ENCODE results near the gene CORO6.

DNA sequence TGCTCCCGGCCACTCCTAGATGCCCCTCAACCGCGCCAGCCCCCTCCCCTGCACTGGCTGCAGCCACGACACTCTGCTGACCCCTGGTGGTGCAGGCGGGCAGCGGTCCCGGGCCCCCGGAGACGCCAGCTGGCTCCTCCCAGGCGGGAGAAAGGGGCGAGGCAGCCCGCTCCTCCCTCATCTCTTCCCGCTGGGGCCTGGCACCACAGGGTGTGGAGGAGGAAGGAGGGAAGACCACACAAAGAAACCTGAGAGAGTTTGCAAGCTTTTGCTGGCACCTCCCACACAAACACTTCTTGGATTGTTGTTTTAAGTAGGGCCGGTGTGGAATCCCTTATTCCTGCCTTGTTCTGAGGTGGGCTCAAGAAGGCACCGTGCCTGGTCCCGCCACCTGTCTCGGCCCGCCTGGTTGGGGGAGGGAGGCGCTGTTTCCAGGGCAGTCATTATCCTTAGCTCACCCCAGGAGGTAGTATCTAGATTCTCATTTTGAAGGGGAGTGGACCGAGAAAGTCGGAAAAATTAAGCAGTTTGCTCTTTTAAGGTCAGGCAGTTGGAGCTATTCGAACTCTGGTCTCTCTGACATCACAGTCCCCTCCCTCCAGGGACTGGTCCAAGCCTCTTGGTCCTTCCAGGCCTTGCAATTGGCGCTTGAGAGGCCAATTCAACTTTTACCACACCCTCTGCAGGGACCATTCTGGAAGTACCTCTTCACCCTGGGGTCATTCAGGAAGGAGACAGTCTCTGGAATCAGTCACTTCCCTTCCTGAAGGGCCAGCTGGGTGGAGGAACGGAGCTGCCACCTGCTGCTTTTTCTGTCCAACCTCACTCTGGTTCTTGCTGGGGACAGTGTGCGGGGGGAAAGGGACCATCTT, 30.7 kb downstream of the CORO6 start:
- TF ChIP-seq CTCF (IDR thresholded peaks at IDR 0.05), result peak; percentile 99
- no peak; the same call in 1 of the 2 replicates for TF ChIP-seq POLR2AphosphoS5 (IDR thresholded peaks at IDR 0.05; ENCODE audit: low read depth, low read length)
- peak in 1 of 2 experiments; percentile 73; a peak in 1 of 4 replicates for TF ChIP-seq REST (IDR thresholded peaks at IDR 0.05; ENCODE audit: insufficient read depth in 1 of 2, low read depth in 2 of 2, low read length in 1 of 2)
- 0 out of 2 replicates have a peak, but pooled peaks have one; percentile 69 for TF ChIP-seq SIN3A (IDR thresholded peaks at IDR 0.05; ENCODE audit: borderline replicate concordance, insufficient read depth, low read depth, low read length)

Measured in Panc1 (cell line).